Endothelial cell of umbilical vein (primary cell): ENCODE data around the gene MAN2B1. TPM values are rescaled to one million over a fixed set of nuclear protein-coding genes. Genes with fewer than 3 reads are reported as not detected.

Experiments
- BruUV-seq: library from RNA; stranded (reverse); fragments of 400-500 nt; replicated peaks from 2 replicates; lab custom pipeline; 2021; lab: Mats Ljungman, UMichigan
- CTCF ChIA-PET: fragments of 300-600, 350-600 bp; sonication (Branson Sonifier 250); formaldehyde crosslinking; loops from one replicate; lab custom pipeline; 2021; ENCODE audit warnings: antibody characterized with exemption, inconsistent platforms; lab: Charles Lee
- POLR2A ChIA-PET: fragments of 300-600, 350-600 bp; sonication (Branson Sonifier 250); formaldehyde crosslinking; loops from one replicate; lab custom pipeline; 2021; ENCODE audit warnings: antibody characterized with exemption, inconsistent platforms; lab: Charles Lee
- DNase-seq: peaks from one replicate; pipeline ENCODE4 v3.0.0-alpha.2; 2011; ENCODE audit warnings: low read depth, low spot score
- FAIRE-seq: peaks from 2 replicates; lab custom pipeline; 2011; peaks lifted over from hg19 to GRCh38; lab: Jason Lieb, UNC
- H2AFZ ChIP-seq: 2 replicates; pipeline ENCODE4 v1.6.0; 2012; ENCODE audit warnings: low read depth, low read length, control low read depth, inconsistent platforms
- H3K27ac ChIP-seq: 2 replicates; pipeline ENCODE4 v1.5.1; 2011; ENCODE audit warnings: low read depth, mild to moderate bottlenecking, control low read depth, low read length, moderate library complexity; ENCODE audit not compliant: insufficient read depth
- H3K27me3 ChIP-seq, 2 experiments: 2 replicates each; pipeline versions ENCODE4 v1.6.0 to v1.6.1; 2011; ENCODE audit warnings: low read length in 2 of 2, mixed read lengths in 1 of 2; ENCODE audit not compliant: control insufficient read depth in 2 of 2, insufficient read depth in 2 of 2
- H3K36me3 ChIP-seq, 2 experiments: 2 replicates in 1 of 2; 3 replicates in 1 of 2; pipeline ENCODE4 v1.5.1; 2011; ENCODE audit warnings: low read length in 2 of 2, mild to moderate bottlenecking in 1 of 2, moderate library complexity in 1 of 2; ENCODE audit not compliant: control insufficient read depth in 2 of 2, insufficient read depth in 2 of 2; ENCODE audit errors: extremely low read depth in 1 of 2
- H3K4me1 ChIP-seq: 3 replicates; pipeline ENCODE4 v1.5.1; 2011; ENCODE audit warnings: mild to moderate bottlenecking, low read length; ENCODE audit not compliant: control insufficient read depth, insufficient read depth; ENCODE audit errors: extremely low read depth
- H3K4me2 ChIP-seq: 2 replicates; pipeline ENCODE4 v1.6.1; 2011; ENCODE audit warnings: low read length, control low read depth, mixed read lengths; ENCODE audit not compliant: insufficient read depth
- H3K4me3 ChIP-seq, 3 experiments: fragments of 200-600 bp in 1 of 3; sonication (generic), shearing (Covaris generic) in 1 of 3; replicated peaks in 1 of 3; 2 replicates each; pipeline ENCODE4 v1.5.1; 2011 to 2016; ENCODE audit warnings: control low read depth in 3 of 3, low read length in 3 of 3, mild to moderate bottlenecking in 2 of 3, inconsistent platforms in 1 of 3, low read depth in 1 of 3, moderate library complexity in 1 of 3; ENCODE audit not compliant: insufficient read depth in 1 of 3
- H3K79me2 ChIP-seq: 2 replicates; pipeline ENCODE4 v1.6.0; 2012; ENCODE audit warnings: low read length, inconsistent platforms; ENCODE audit not compliant: control insufficient read depth, insufficient read depth
- H3K9ac ChIP-seq: replicated peaks from 2 replicates; pipeline ENCODE3; 2011; ENCODE audit warnings: low read length, control low read depth; ENCODE audit not compliant: insufficient read depth; ENCODE audit errors: extremely low read depth
- H3K9me1 ChIP-seq: replicated peaks from 3 replicates; pipeline ENCODE4 v1.6.0; 2011; ENCODE audit warnings: mild to moderate bottlenecking, low read length; ENCODE audit not compliant: control insufficient read depth, insufficient read depth; ENCODE audit errors: extremely low read depth
- H3K9me3 ChIP-seq: replicated peaks from 2 replicates; pipeline ENCODE4 v1.5.1; 2012; ENCODE audit warnings: low read length, inconsistent platforms; ENCODE audit not compliant: control insufficient read depth, insufficient read depth
- H4K20me1 ChIP-seq: replicated peaks from 2 replicates; pipeline ENCODE3; 2011; ENCODE audit warnings: mild to moderate bottlenecking, low read length; ENCODE audit not compliant: control insufficient read depth, insufficient read depth; ENCODE audit errors: extremely low read depth
- EZH2 ChIP-seq: IDR thresholded peaks from 2 replicates; pipeline ENCODE4 v1.6.1; 2012; ENCODE audit warnings: borderline replicate concordance, low read depth, mild to moderate bottlenecking, moderate library complexity, low read length, inconsistent platforms; ENCODE audit not compliant: severe bottlenecking
- FOS ChIP-seq: IDR thresholded peaks from 2 replicates; pipeline ENCODE4 v1.6.1; 2011; ENCODE audit warnings: mild to moderate bottlenecking, low read length, moderate library complexity, borderline replicate concordance; ENCODE audit not compliant: insufficient read depth
- GATA2 ChIP-seq: IDR thresholded peaks from 2 replicates; pipeline ENCODE4 v1.7.0; 2011; ENCODE audit warnings: low read depth, mild to moderate bottlenecking, moderate library complexity, mixed read lengths, low read length; ENCODE audit not compliant: insufficient read length, insufficient read depth
- JUN ChIP-seq: IDR thresholded peaks from 2 replicates; pipeline ENCODE4 v1.6.1; 2011; ENCODE audit warnings: borderline replicate concordance, low read depth; ENCODE audit not compliant: insufficient read length, insufficient read depth
- MYC ChIP-seq: IDR thresholded peaks from one replicate; pipeline ENCODE4 v1.6.1; 2011; ENCODE audit warnings: mild to moderate bottlenecking, low read depth, low read length
- POLR2A ChIP-seq: IDR thresholded peaks from 2 replicates; pipeline ENCODE4 v1.6.1; 2012; ENCODE audit warnings: low read depth, mild to moderate bottlenecking, control low read depth, low read length
- POLR2AphosphoS5 ChIP-seq: IDR thresholded peaks from 2 replicates; pipeline ENCODE4 v1.6.1; 2012; ENCODE audit warnings: low read depth, mild to moderate bottlenecking, control low read depth, low read length, moderate library complexity; ENCODE audit not compliant: insufficient read depth
- dilution Hi-C: fragments of 300-500 bp; cut with MboI; formaldehyde crosslinking; loops from one replicate; pipeline ENCODE4 v1.15.0; 2019; ENCODE audit warnings: low sequenced_read_pairs; ENCODE audit not compliant: extremely low pct_ligation_motif_present
- intact Hi-C: fragments of 100-400 bp; cut with micrococcal nuclease; formaldehyde crosslinking; loops from one replicate; pipeline ENCODE4 v1.10.0; 2022
- polyA plus RNA-seq, 4 experiments: library from polyadenylated mRNA; depleted of rRNA in 3 of 4; stranded (reverse) in 3 of 4; unstranded in 1 of 4; fragments of >200 nt; gene quantifications; 2 replicates each; pipeline versions ENCODE4 v1.2.1 to v1.2.3, GENCODE V29; 2011 to 2012; ENCODE audit warnings: missing spikeins in 1 of 4
- total RNA-seq: library from RNA; stranded (reverse); gene quantifications from 2 replicates; pipeline ENCODE4 v1.2.3, GENCODE V29; 2021
- TF ChIP-seq, protein P1 (sequence below): IDR thresholded peaks from 2 replicates; pipeline ENCODE4 v1.6.1; 2011; ENCODE audit not compliant: insufficient read depth, insufficient read length
- TF ChIP-seq, protein P2 (sequence below), 2 donors: IDR thresholded peaks; 1 replicate in 1 of 2; 2 replicates in 1 of 2; pipeline ENCODE4 v1.5.1; 2011; ENCODE audit warnings: low read length in 2 of 2, mild to moderate bottlenecking in 2 of 2, moderate library complexity in 2 of 2, control low read depth in 1 of 2, inconsistent platforms in 1 of 2, low read depth in 1 of 2; ENCODE audit not compliant: insufficient read depth in 1 of 2; ENCODE audit errors: extremely low read depth in 1 of 2

Gene MAN2B1
- total and polyA plus RNA-seq, 2 donors (not counting 3 experiments of a cell fraction or from before 2014, with no cell fraction given), result 64.4 to 76.8 TPM

DNA sequence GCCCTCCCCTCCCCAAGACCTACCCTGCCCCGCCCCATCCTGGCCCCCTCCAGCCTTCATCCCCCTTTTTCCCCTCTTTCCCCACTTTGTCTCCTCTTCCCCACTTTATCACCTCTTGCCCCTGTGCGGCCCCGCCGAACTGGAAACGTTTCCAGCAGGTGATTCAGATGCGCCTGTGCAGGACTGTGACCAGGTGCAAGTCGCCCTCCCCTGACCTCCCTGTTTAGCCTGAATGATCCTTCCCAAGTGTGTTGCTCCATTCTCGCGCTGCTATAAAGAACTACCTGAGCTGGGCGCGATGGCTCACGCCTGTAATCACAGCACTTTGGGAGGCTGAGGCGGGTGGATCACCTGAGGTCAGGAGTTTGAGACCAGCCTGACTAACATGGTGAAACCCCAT, 29.9 kb downstream of the MAN2B1 start:
- intact Hi-C loops, result no loop called here
- H3K4me3 ChIP-seq, result no peak overlapping the region
- H3K27me3 ChIP-seq, result no peaks in the 10 kb centered on the region
- no peak overlapping the region for H3K4me2 ChIP-seq
- no peaks in the 10 kb centered on the region for H3K9me3 ChIP-seq
- TF ChIP-seq MYC, result no peak
- TF ChIP-seq, protein P1, sequence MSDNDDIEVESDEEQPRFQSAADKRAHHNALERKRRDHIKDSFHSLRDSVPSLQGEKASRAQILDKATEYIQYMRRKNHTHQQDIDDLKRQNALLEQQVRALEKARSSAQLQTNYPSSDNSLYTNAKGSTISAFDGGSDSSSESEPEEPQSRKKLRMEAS, result no peak
- TF ChIP-seq POLR2AphosphoS5, result no peak
- TF ChIP-seq EZH2, result no peak
- no peak for TF ChIP-seq JUN
- TF ChIP-seq, protein P2, sequence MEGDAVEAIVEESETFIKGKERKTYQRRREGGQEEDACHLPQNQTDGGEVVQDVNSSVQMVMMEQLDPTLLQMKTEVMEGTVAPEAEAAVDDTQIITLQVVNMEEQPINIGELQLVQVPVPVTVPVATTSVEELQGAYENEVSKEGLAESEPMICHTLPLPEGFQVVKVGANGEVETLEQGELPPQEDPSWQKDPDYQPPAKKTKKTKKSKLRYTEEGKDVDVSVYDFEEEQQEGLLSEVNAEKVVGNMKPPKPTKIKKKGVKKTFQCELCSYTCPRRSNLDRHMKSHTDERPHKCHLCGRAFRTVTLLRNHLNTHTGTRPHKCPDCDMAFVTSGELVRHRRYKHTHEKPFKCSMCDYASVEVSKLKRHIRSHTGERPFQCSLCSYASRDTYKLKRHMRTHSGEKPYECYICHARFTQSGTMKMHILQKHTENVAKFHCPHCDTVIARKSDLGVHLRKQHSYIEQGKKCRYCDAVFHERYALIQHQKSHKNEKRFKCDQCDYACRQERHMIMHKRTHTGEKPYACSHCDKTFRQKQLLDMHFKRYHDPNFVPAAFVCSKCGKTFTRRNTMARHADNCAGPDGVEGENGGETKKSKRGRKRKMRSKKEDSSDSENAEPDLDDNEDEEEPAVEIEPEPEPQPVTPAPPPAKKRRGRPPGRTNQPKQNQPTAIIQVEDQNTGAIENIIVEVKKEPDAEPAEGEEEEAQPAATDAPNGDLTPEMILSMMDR (IDR thresholded peaks at IDR 0.05; ENCODE audit: extremely low read depth in 1 of 2, insufficient read depth in 1 of 2, low read depth in 1 of 2, low read length in 2 of 2), result no peak
- no peak for TF ChIP-seq POLR2A
- TF ChIP-seq FOS, result no peak
- TF ChIP-seq GATA2, result no peak
- no peaks in the 10 kb centered on the region for H3K9me1 ChIP-seq
- H3K79me2 ChIP-seq, result no peaks in the 10 kb centered on the region
- CTCF ChIA-PET, result no interaction called here
- H3K27ac ChIP-seq, result no peak overlapping the region
- POLR2A ChIA-PET, result no interaction called here
- no peaks in the 10 kb centered on the region for H3K4me1 ChIP-seq
- no TSS peak for BruUV-seq
- FAIRE-seq (no peak), DNase-seq (no peak)
- no peak overlapping the region for H2AFZ ChIP-seq
- no peak overlapping the region for H3K9ac ChIP-seq
- dilution Hi-C loops, result no loop called here
- no peaks in the 10 kb centered on the region for H4K20me1 ChIP-seq
- no peaks in the 10 kb centered on the region for H3K36me3 ChIP-seq
